Measurements from ENCODE around the gene AKT3. TPM values are rescaled to one million over a fixed set of nuclear protein-coding genes. Genes with fewer than 3 reads are reported as not detected.

The AKT3 gene
- total and polyA plus RNA-seq, 2 donors (not counting 1 experiment from before 2014, with no cell fraction given), result 37.8 to 42.0 TPM

GRCh38 chr1:243712941-243713340 is 137.1 kb downstream of the AKT3 start:
- H3K4me2 ChIP-seq (ENCODE audit: extremely low read depth, insufficient read depth, low read length), result peak overlapping the region; percentile 36
- no peaks in the 10 kb centered on the region for H4K20me1 ChIP-seq (ENCODE audit: control insufficient read depth, extremely low read depth, insufficient read depth, low read length)
- H3K4me3 ChIP-seq (replicated peaks in 1 of 4; ENCODE audit: control extremely low read depth in 1 of 4, insufficient read depth in 1 of 4, low read depth in 3 of 4, low read length in 4 of 4), result peak overlapping the region in 2 of 4 experiments; percentile 31 to 40
- H3K36me3 ChIP-seq (ENCODE audit: control insufficient read depth, insufficient read depth, low read length), result no peaks in the 10 kb centered on the region
- DNase-seq (ENCODE audit: low read depth in 2 of 2), result peak; percentile 18 to 43
- H2AFZ ChIP-seq (ENCODE audit: low read length), result no peak overlapping the region
- H3K9me3 ChIP-seq (ENCODE audit: control insufficient read depth, insufficient read depth, low read depth, low read length), result no peaks in the 10 kb centered on the region
- H3K4me1 ChIP-seq (ENCODE audit: control insufficient read depth, extremely low read depth, insufficient read depth, low read length), result peaks cover 8% of the 10 kb centered on the region
- H3K27me3 ChIP-seq (ENCODE audit: control insufficient read depth, insufficient read depth, low read length), result no peaks in the 10 kb centered on the region
- no peak overlapping the region for H3K9ac ChIP-seq (ENCODE audit: insufficient read depth, low read length)
- no peaks in the 10 kb centered on the region for H3K79me2 ChIP-seq (ENCODE audit: control insufficient read depth, insufficient read depth, low read length)
- no peak overlapping the region for H3K27ac ChIP-seq (ENCODE audit: insufficient read depth, low read length)
- TF ChIP-seq, protein P1, sequence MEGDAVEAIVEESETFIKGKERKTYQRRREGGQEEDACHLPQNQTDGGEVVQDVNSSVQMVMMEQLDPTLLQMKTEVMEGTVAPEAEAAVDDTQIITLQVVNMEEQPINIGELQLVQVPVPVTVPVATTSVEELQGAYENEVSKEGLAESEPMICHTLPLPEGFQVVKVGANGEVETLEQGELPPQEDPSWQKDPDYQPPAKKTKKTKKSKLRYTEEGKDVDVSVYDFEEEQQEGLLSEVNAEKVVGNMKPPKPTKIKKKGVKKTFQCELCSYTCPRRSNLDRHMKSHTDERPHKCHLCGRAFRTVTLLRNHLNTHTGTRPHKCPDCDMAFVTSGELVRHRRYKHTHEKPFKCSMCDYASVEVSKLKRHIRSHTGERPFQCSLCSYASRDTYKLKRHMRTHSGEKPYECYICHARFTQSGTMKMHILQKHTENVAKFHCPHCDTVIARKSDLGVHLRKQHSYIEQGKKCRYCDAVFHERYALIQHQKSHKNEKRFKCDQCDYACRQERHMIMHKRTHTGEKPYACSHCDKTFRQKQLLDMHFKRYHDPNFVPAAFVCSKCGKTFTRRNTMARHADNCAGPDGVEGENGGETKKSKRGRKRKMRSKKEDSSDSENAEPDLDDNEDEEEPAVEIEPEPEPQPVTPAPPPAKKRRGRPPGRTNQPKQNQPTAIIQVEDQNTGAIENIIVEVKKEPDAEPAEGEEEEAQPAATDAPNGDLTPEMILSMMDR (conservative IDR thresholded peaks at IDR 0.05 in 1 of 2, IDR thresholded peaks at IDR 0.05 in 1 of 2; ENCODE audit: low read depth in 1 of 2, low read length in 2 of 2), result peak; percentile 17 to 53
- no peak for TF ChIP-seq EZH2 (IDR thresholded peaks at IDR 0.05; ENCODE audit: low read length, missing control alignments)

DNA sequence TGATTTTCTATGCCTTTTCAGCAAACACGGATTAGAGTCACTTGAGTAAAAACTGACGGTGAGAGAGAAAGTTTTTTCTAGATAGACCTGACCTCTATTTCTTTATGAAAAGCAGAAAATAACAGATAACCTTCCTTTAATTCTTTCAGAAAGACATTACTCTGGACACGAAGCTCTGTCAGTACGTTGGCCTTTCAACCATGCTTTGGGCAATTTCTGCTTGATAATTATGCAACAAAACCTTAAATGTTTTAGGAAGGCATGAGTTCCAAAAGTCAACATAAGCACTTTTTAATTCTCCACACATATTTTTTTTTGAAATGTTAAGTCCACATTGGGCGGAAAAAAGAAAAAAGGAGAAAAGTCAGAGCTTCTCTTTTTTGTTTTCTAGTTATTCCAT is 137.8 kb downstream of the AKT3 start:
- Histone ChIP-seq H3K9me3 (ENCODE audit: control insufficient read depth, insufficient read depth, low read depth, low read length) (no peaks in the 10 kb centered on the region), H3K4me1 (ENCODE audit: control insufficient read depth, extremely low read depth, insufficient read depth, low read length) (peaks cover 8% of the 10 kb centered on the region), H3K36me3 (ENCODE audit: control insufficient read depth, insufficient read depth, low read length) (no peaks in the 10 kb centered on the region), H3K4me2 (ENCODE audit: extremely low read depth, insufficient read depth, low read length) (no peak overlapping the region), H3K27ac (ENCODE audit: insufficient read depth, low read length) (no peak overlapping the region), H3K9ac (ENCODE audit: insufficient read depth, low read length) (no peak overlapping the region), H4K20me1 (ENCODE audit: control insufficient read depth, extremely low read depth, insufficient read depth, low read length) (no peaks in the 10 kb centered on the region), H3K79me2 (ENCODE audit: control insufficient read depth, insufficient read depth, low read length) (no peaks in the 10 kb centered on the region), H3K27me3 (ENCODE audit: control insufficient read depth, insufficient read depth, low read length) (no peaks in the 10 kb centered on the region), H2AFZ (ENCODE audit: low read length) (no peak overlapping the region), H3K4me3 (replicated peaks in 1 of 4; ENCODE audit: control extremely low read depth in 1 of 4, insufficient read depth in 1 of 4, low read depth in 3 of 4, low read length in 4 of 4) (no peak overlapping the region)
- TF ChIP-seq, protein P1 (conservative IDR thresholded peaks at IDR 0.05 in 1 of 2, IDR thresholded peaks at IDR 0.05 in 1 of 2; ENCODE audit: low read depth in 1 of 2, low read length in 2 of 2), result no peak
- no peak for TF ChIP-seq EZH2 (IDR thresholded peaks at IDR 0.05; ENCODE audit: low read length, missing control alignments)
- DNase-seq (ENCODE audit: low read depth in 2 of 2), result no peak

- no peak overlapping the region for H3K9ac ChIP-seq (ENCODE audit: insufficient read depth, low read length)
- no peaks in the 10 kb centered on the region for H4K20me1 ChIP-seq (ENCODE audit: control insufficient read depth, extremely low read depth, insufficient read depth, low read length)
- H3K27me3 ChIP-seq (ENCODE audit: control insufficient read depth, insufficient read depth, low read length), result no peaks in the 10 kb centered on the region
- H3K4me1 ChIP-seq (ENCODE audit: control insufficient read depth, extremely low read depth, insufficient read depth, low read length), result peaks cover 2% of the 10 kb centered on the region
- H3K4me3 ChIP-seq (replicated peaks in 1 of 4; ENCODE audit: control extremely low read depth in 1 of 4, insufficient read depth in 1 of 4, low read depth in 3 of 4, low read length in 4 of 4), result no peak overlapping the region
- no peaks in the 10 kb centered on the region for H3K79me2 ChIP-seq (ENCODE audit: control insufficient read depth, insufficient read depth, low read length)
- no peaks in the 10 kb centered on the region for H3K36me3 ChIP-seq (ENCODE audit: control insufficient read depth, insufficient read depth, low read length)
- no peak overlapping the region for H3K27ac ChIP-seq (ENCODE audit: insufficient read depth, low read length)
- H3K4me2 ChIP-seq (ENCODE audit: extremely low read depth, insufficient read depth, low read length), result no peak overlapping the region
- no peaks in the 10 kb centered on the region for H3K9me3 ChIP-seq (ENCODE audit: control insufficient read depth, insufficient read depth, low read depth, low read length)
- H2AFZ ChIP-seq (ENCODE audit: low read length), result no peak overlapping the region
- DNase-seq (ENCODE audit: low read depth in 2 of 2), result no peak
- TF ChIP-seq, protein P1 (conservative IDR thresholded peaks at IDR 0.05 in 1 of 2, IDR thresholded peaks at IDR 0.05 in 1 of 2; ENCODE audit: low read depth in 1 of 2, low read length in 2 of 2), result no peak
- TF ChIP-seq EZH2 (IDR thresholded peaks at IDR 0.05; ENCODE audit: low read length, missing control alignments), result no peak
Observed at GRCh38 chr1:243710467-243710866, 139.6 kb downstream of the AKT3 start.

Measured in fibroblast of lung (primary cell).